Liver (tissue), 9 donors: ENCODE data around the gene GAN. TPM values are rescaled to one million over a fixed set of nuclear protein-coding genes. Genes with fewer than 3 reads are reported as not detected.

Source experiments
- DNase-seq: peaks from one replicate; pipeline ENCODE4 v3.0.0-alpha.2; 2017; ENCODE audit warnings: low spot score
- H3K27ac ChIP-seq, 2 donors: one replicate each; pipeline ENCODE4 v1.7.0; 2013; ENCODE audit warnings: inconsistent platforms in 2 of 2, low read length in 2 of 2, control low read depth in 1 of 2, low read depth in 1 of 2, mild to moderate bottlenecking in 1 of 2
- H3K27me3 ChIP-seq, 4 donors: one replicate each; pipeline versions ENCODE4 v1.6.1 to v1.7.0; 2013; ENCODE audit warnings: low read length in 3 of 4, inconsistent platforms in 1 of 4, mild to moderate bottlenecking in 1 of 4, moderate library complexity in 1 of 4; ENCODE audit not compliant: control insufficient read depth in 4 of 4, insufficient read depth in 4 of 4
- H3K36me3 ChIP-seq, 4 donors: one replicate each; pipeline versions ENCODE4 v1.6.1 to v1.7.0; 2013; ENCODE audit warnings: low read length in 3 of 4, mild to moderate bottlenecking in 3 of 4, low read depth in 1 of 4, moderate library complexity in 1 of 4; ENCODE audit not compliant: control insufficient read depth in 4 of 4, insufficient read depth in 3 of 4
- H3K4me1 ChIP-seq, 4 donors: one replicate each; pipeline versions ENCODE4 v1.6.1 to v1.7.0; 2013; ENCODE audit warnings: low read length in 3 of 4, mild to moderate bottlenecking in 3 of 4, moderate library complexity in 1 of 4; ENCODE audit not compliant: control insufficient read depth in 4 of 4, insufficient read depth in 4 of 4
- H3K4me3 ChIP-seq, 3 donors: one replicate each; pipeline versions ENCODE4 v1.6.1 to v1.7.0; 2013; ENCODE audit warnings: low read length in 3 of 3, control low read depth in 1 of 3, low read depth in 1 of 3, mild to moderate bottlenecking in 1 of 3
- H3K9ac ChIP-seq, 2 donors: one replicate each; pipeline ENCODE4 v1.7.0; 2013; ENCODE audit warnings: low read length in 2 of 2, mild to moderate bottlenecking in 2 of 2, moderate library complexity in 2 of 2, control low read depth in 1 of 2, low read depth in 1 of 2
- H3K9me3 ChIP-seq, 4 donors: one replicate each; pipeline versions ENCODE4 v1.6.1 to v1.7.0; 2013; ENCODE audit warnings: low read length in 3 of 4; ENCODE audit not compliant: control insufficient read depth in 4 of 4
- ATF3 ChIP-seq: IDR thresholded peaks from 2 replicates; pipeline ENCODE4 v1.6.1; 2016; ENCODE audit warnings: antibody characterized with exemption
- CTCF ChIP-seq: fragments of 150-350 bp; IDR thresholded peaks from 2 replicates; pipeline ENCODE4 v1.5.1; 2017; ENCODE audit warnings: improper control_type of control experiment, low read depth, low read length; ENCODE audit not compliant: missing input control
- EGR1 ChIP-seq, 2 donors: IDR thresholded peaks; 2 replicates each; pipeline ENCODE4 v1.6.1; 2016 to 2018; ENCODE audit warnings: antibody characterized with exemption in 2 of 2, low read depth in 2 of 2
- FOXA1 ChIP-seq: IDR thresholded peaks from 2 replicates; pipeline ENCODE4 v1.6.1; 2016; ENCODE audit warnings: antibody characterized with exemption
- FOXA2 ChIP-seq: IDR thresholded peaks from 2 replicates; pipeline ENCODE4 v1.6.1; 2016; ENCODE audit warnings: antibody characterized with exemption
- GABPA ChIP-seq, 2 donors: IDR thresholded peaks in 1 of 2; conservative IDR thresholded peaks in 1 of 2; 2 replicates each; pipeline ENCODE4 v1.6.1; 2016; ENCODE audit warnings: antibody characterized with exemption in 2 of 2, mild to moderate bottlenecking in 1 of 2, moderate library complexity in 1 of 2
- HNF4A ChIP-seq, 2 donors: conservative IDR thresholded peaks; 2 replicates each; pipeline ENCODE4 v1.6.1; 2016; ENCODE audit warnings: antibody characterized with exemption in 2 of 2, mild to moderate bottlenecking in 2 of 2
- HNF4G ChIP-seq: IDR thresholded peaks from 2 replicates; pipeline ENCODE4 v1.6.1; 2016; ENCODE audit warnings: antibody characterized with exemption
- JUND ChIP-seq, 2 donors: IDR thresholded peaks; 2 replicates each; pipeline ENCODE4 v1.6.1; 2016; ENCODE audit warnings: antibody characterized with exemption in 2 of 2
- MAX ChIP-seq: IDR thresholded peaks from 2 replicates; pipeline ENCODE4 v1.6.1; 2016; ENCODE audit warnings: antibody characterized with exemption
- NR2F2 ChIP-seq: IDR thresholded peaks from 2 replicates; pipeline ENCODE4 v1.6.1; 2016; ENCODE audit warnings: antibody characterized with exemption
- RAD21 ChIP-seq, 2 donors: IDR thresholded peaks; 2 replicates each; pipeline ENCODE4 v1.6.1; 2016; ENCODE audit warnings: antibody characterized with exemption in 2 of 2, mild to moderate bottlenecking in 2 of 2
- REST ChIP-seq: IDR thresholded peaks from 2 replicates; pipeline ENCODE4 v1.6.1; 2016; ENCODE audit warnings: antibody characterized with exemption, mild to moderate bottlenecking
- RXRA ChIP-seq, 2 donors: IDR thresholded peaks; 2 replicates each; pipeline ENCODE4 v1.6.1; 2017 to 2018; ENCODE audit warnings: antibody characterized with exemption in 2 of 2, mild to moderate bottlenecking in 1 of 2
- SP1 ChIP-seq: IDR thresholded peaks from 2 replicates; pipeline ENCODE4 v1.6.1; 2018; ENCODE audit warnings: antibody characterized with exemption, mild to moderate bottlenecking
- TAF1 ChIP-seq: conservative IDR thresholded peaks from 2 replicates; pipeline ENCODE4 v1.6.1; 2016; ENCODE audit warnings: antibody characterized with exemption, mild to moderate bottlenecking
- YY1 ChIP-seq: IDR thresholded peaks from 2 replicates; pipeline ENCODE4 v1.6.1; 2016; ENCODE audit warnings: antibody characterized with exemption, mild to moderate bottlenecking
- ZBTB33 ChIP-seq: IDR thresholded peaks from 2 replicates; pipeline ENCODE4 v1.6.1; 2016; ENCODE audit warnings: antibody characterized with exemption
- WGBS: extraction: QIAGEN DNeasy Blood & Tissue Kit; methylation state at CpG from one replicate; pipeline ENCODE4 v1.1.7; 2013; 5-methylcytosine and 5-hydroxymethylcytosine counted together
- polyA plus RNA-seq, 2 donors: library from polyadenylated mRNA; stranded (reverse) in 1 of 2; unstranded in 1 of 2; fragments of 200-250 nt in 1 of 2; fragments of >200 nt in 1 of 2; fragmentation: Nextera tagmentation in 1 of 2; extraction: Ambion mirVana in 1 of 2; gene quantifications; one replicate each; pipeline versions ENCODE4 v1.2.1 to v1.2.3, GENCODE V29; 2013 to 2015
- total RNA-seq, 2 donors: library from RNA; depleted of rRNA; stranded (reverse); fragments of >200 nt; gene quantifications; one replicate each; pipeline ENCODE4 v1.2.3, GENCODE V29; 2014
- donor health status: healthy.
- donor health status: healthy.
- donor health status: healthy.
- donor health status: healthy.
- donor health status: healthy.

Gene GAN
- total and polyA plus RNA-seq, 4 donors: 0.33 to 5.5 (median 1.5) TPM

GRCh38 chr16:81435567-81435966 is 120.8 kb downstream of the GAN start:
- Histone ChIP-seq H3K9me3 (no peaks in the 10 kb centered on the region), H3K4me3 (no peak overlapping the region), H3K9ac (no peak overlapping the region), H3K36me3 (no peaks in the 10 kb centered on the region), H3K27me3 (no peaks in the 10 kb centered on the region), H3K4me1 (peaks cover 0 to 11% (median 5%) of the 10 kb centered on the region in 4 donors), H3K27ac (no peak overlapping the region)
- DNase-seq: no peak
- TF ChIP-seq GABPA (IDR thresholded peaks at IDR 0.05 in 1 of 2, conservative IDR thresholded peaks at IDR 0.05 in 1 of 2) (no peak), MAX (no peak), SP1 (no peak), RXRA (IDR thresholded peaks at IDR 0.05) (no peak), RAD21 (IDR thresholded peaks at IDR 0.05) (no peak), JUND (IDR thresholded peaks at IDR 0.05) (no peak), ZBTB33 (no peak), FOXA2 (no peak), NR2F2 (no peak), REST (no peak)
- WGBS: 90% methylated on average over 2 of the region's 2 CpGs

GRCh38 chr16:81436386-81436785 is 121.6 kb downstream of the GAN start:
- Histone ChIP-seq H3K9ac (no peak overlapping the region), H3K9me3 (no peaks in the 10 kb centered on the region), H3K4me3 (no peak overlapping the region), H3K36me3 (no peaks in the 10 kb centered on the region), H3K4me1 (peaks cover 0 to 6% (median 2%) of the 10 kb centered on the region in 4 donors), H3K27me3 (no peaks in the 10 kb centered on the region), H3K27ac (no peak overlapping the region)
- 95% methylated on average over 6 of the region's 6 CpGs for WGBS
- no peak for DNase-seq
- no peak for TF ChIP-seq CTCF
- no peak for TF ChIP-seq GABPA (IDR thresholded peaks at IDR 0.05 in 1 of 2, conservative IDR thresholded peaks at IDR 0.05 in 1 of 2)
- no peak for TF ChIP-seq HNF4G
- TF ChIP-seq RAD21 (IDR thresholded peaks at IDR 0.05): no peak
- TF ChIP-seq EGR1 (IDR thresholded peaks at IDR 0.05; ENCODE audit: low read depth in 2 of 2): no peak
- TF ChIP-seq HNF4A (conservative IDR thresholded peaks at IDR 0.05): no peak
- TF ChIP-seq SP1: no peak
- TF ChIP-seq RXRA (IDR thresholded peaks at IDR 0.05): no peak
- no peak for TF ChIP-seq REST
- TF ChIP-seq JUND (IDR thresholded peaks at IDR 0.05): no peak
- no peak for TF ChIP-seq TAF1
- TF ChIP-seq FOXA2: no peak
- TF ChIP-seq NR2F2: no peak
- no peak for TF ChIP-seq YY1
- TF ChIP-seq MAX: no peak
- TF ChIP-seq ATF3: no peak
- no peak for TF ChIP-seq ZBTB33
- TF ChIP-seq FOXA1: no peak
